Measurements from ENCODE around the gene HOXC13.

- no peak for TF ChIP-seq CTCF (IDR thresholded peaks at IDR 0.05)
- TF ChIP-seq POLR2AphosphoS5 (IDR thresholded peaks at IDR 0.05) = no peak
These were observed 13.1 kb downstream of the HOXC13 start for GRCh38 chr12:53951577-53952334.

All from gastroesophageal sphincter (tissue), 3 donors.